Keratinocyte (primary cell): ENCODE results near the gene CASZ1. TPM values are rescaled to one million over a fixed set of nuclear protein-coding genes. Genes with fewer than 3 reads are reported as not detected.

Source experiments
- DNase-seq: peaks from one replicate; pipeline ENCODE4 v3.0.0-alpha.2; 2011; ENCODE audit warnings: low read depth, missing footprints, low spot score
- FAIRE-seq: peaks from 2 replicates; lab custom pipeline; 2011; peaks lifted over from hg19 to GRCh38; lab: Jason Lieb, UNC
- H2AFZ ChIP-seq: 2 replicates; pipeline ENCODE4 v1.6.0; 2012; ENCODE audit warnings: low read length, control low read depth, inconsistent platforms; ENCODE audit not compliant: control insufficient read depth
- H3K27ac ChIP-seq: 2 replicates; pipeline ENCODE4 v1.5.1; 2011; ENCODE audit warnings: low read length; ENCODE audit not compliant: control insufficient read depth, insufficient read depth
- H3K27me3 ChIP-seq: 3 replicates; pipeline ENCODE4 v1.6.0; 2011; ENCODE audit warnings: low read length; ENCODE audit not compliant: control insufficient read depth, insufficient read depth; ENCODE audit errors: extremely low read depth
- H3K36me3 ChIP-seq, 2 experiments: 2 replicates in 1 of 2; 3 replicates in 1 of 2; pipeline ENCODE4 v1.5.1; 2011; ENCODE audit warnings: low read length in 2 of 2, mild to moderate bottlenecking in 1 of 2; ENCODE audit not compliant: control insufficient read depth in 2 of 2, insufficient read depth in 2 of 2; ENCODE audit errors: extremely low read depth in 1 of 2
- H3K4me1 ChIP-seq: 3 replicates; pipeline ENCODE4 v1.5.1; 2011; ENCODE audit warnings: low read length; ENCODE audit not compliant: control insufficient read depth, insufficient read depth; ENCODE audit errors: extremely low read depth
- H3K4me2 ChIP-seq: 3 replicates; pipeline ENCODE4 v1.6.0; 2011; ENCODE audit warnings: low read depth, low read length; ENCODE audit not compliant: control insufficient read depth, insufficient read depth; ENCODE audit errors: extremely low read depth
- H3K4me3 ChIP-seq, 3 experiments: fragments of 200-600 bp in 1 of 3; sonication (generic) in 1 of 3; 2 replicates in 2 of 3; 3 replicates in 1 of 3; pipeline ENCODE4 v1.5.1; 2011 to 2016; ENCODE audit warnings: low read length in 3 of 3, mild to moderate bottlenecking in 3 of 3, control low read depth in 2 of 3, inconsistent platforms in 1 of 3, low read depth in 1 of 3, mixed read lengths in 1 of 3, mixed run types in 1 of 3, moderate library complexity in 1 of 3; ENCODE audit not compliant: control insufficient read depth in 2 of 3, insufficient read depth in 2 of 3; ENCODE audit errors: extremely low read depth in 1 of 3
- H3K79me2 ChIP-seq: 2 replicates; pipeline ENCODE4 v1.6.0; 2012; ENCODE audit warnings: low read length; ENCODE audit not compliant: control insufficient read depth, insufficient read depth
- H3K9ac ChIP-seq: 3 replicates; pipeline ENCODE4 v1.6.0; 2011; ENCODE audit warnings: low read length; ENCODE audit not compliant: control insufficient read depth, insufficient read depth; ENCODE audit errors: extremely low read depth
- H3K9me1 ChIP-seq: 3 replicates; pipeline ENCODE4 v1.6.0; 2011; ENCODE audit warnings: low read length; ENCODE audit not compliant: control insufficient read depth, insufficient read depth; ENCODE audit errors: extremely low read depth
- H3K9me3 ChIP-seq: 2 replicates; pipeline ENCODE4 v1.5.1; 2012; ENCODE audit warnings: low read depth, low read length; ENCODE audit not compliant: control insufficient read depth
- H4K20me1 ChIP-seq: 3 replicates; pipeline ENCODE4 v1.6.0; 2011; ENCODE audit warnings: low read length; ENCODE audit not compliant: control insufficient read depth, insufficient read depth; ENCODE audit errors: extremely low read depth
- CTCF ChIP-seq, 3 experiments: IDR thresholded peaks in 1 of 3; conservative IDR thresholded peaks in 1 of 3; optimal IDR thresholded peaks in 1 of 3; 2 replicates in 2 of 3; 3 replicates in 1 of 3; pipeline versions ENCODE3 to v1.5.1; 2011; ENCODE audit warnings: low read length in 3 of 3, mild to moderate bottlenecking in 3 of 3, moderate library complexity in 2 of 3, control low read depth in 1 of 3, inconsistent platforms in 1 of 3; ENCODE audit not compliant: insufficient read depth in 2 of 3; ENCODE audit errors: extremely low read depth in 1 of 3
- EZH2 ChIP-seq: IDR thresholded peaks from one replicate; pipeline ENCODE4 v1.6.1; 2012; ENCODE audit warnings: inconsistent platforms, mild to moderate bottlenecking, low read length, moderate library complexity
- dilution Hi-C: fragments of 300-500 bp; cut with MboI; formaldehyde crosslinking; loops from one replicate; pipeline ENCODE4 v1.7.0; 2020; ENCODE audit warnings: low sequenced_read_pairs; ENCODE audit not compliant: extremely low pct_ligation_motif_present
- polyA plus RNA-seq, 5 experiments: library from polyadenylated mRNA; depleted of rRNA in 3 of 5; stranded (reverse) in 3 of 5; stranded (forward) in 1 of 5; unstranded in 1 of 5; fragments of >200 nt; gene quantifications; 1 replicate in 1 of 5; 2 replicates in 3 of 5; 3 replicates in 1 of 5; pipeline versions ENCODE4 v1.2.1 to v1.2.3, GENCODE V29; 2011 to 2012; ENCODE audit warnings: missing spikeins in 2 of 5, low read depth in 1 of 5, low replicate concordance in 1 of 5

The CASZ1 gene
- polyA plus RNA-seq, 1 donor (not counting 4 experiments of a cell fraction or from before 2014, with no cell fraction given): 2.8 TPM

GRCh38 chr1:10751160-10751559, 45.3 kb downstream of the CASZ1 start:
- no peaks in the 10 kb centered on the region for H3K79me2 ChIP-seq
- H3K4me3 ChIP-seq: no peak overlapping the region
- no peak overlapping the region for H3K27ac ChIP-seq
- H3K9ac ChIP-seq: no peak overlapping the region
- no peak for TF ChIP-seq CTCF (optimal IDR thresholded peaks at IDR 0.05 in 1 of 3, IDR thresholded peaks at IDR 0.05 in 1 of 3, conservative IDR thresholded peaks at IDR 0.05 in 1 of 3; ENCODE audit: extremely low read depth in 1 of 3, insufficient read depth in 2 of 3, low read length in 3 of 3)
- no peak for TF ChIP-seq EZH2
- no peak overlapping the region for H2AFZ ChIP-seq
- H3K4me2 ChIP-seq: no peak overlapping the region
- dilution Hi-C loops: no loop called here
- H3K4me1 ChIP-seq: peaks cover 6% of the 10 kb centered on the region
- DNase-seq: no peak
- no peaks in the 10 kb centered on the region for H4K20me1 ChIP-seq
- no peaks in the 10 kb centered on the region for H3K27me3 ChIP-seq
- peaks cover 0 to 3% of the 10 kb centered on the region in 2 experiments for H3K36me3 ChIP-seq
- H3K9me1 ChIP-seq: no peaks in the 10 kb centered on the region
- FAIRE-seq: no peak
- H3K9me3 ChIP-seq: no peaks in the 10 kb centered on the region

GRCh38 chr1:10745886-10746455, 50.5 kb downstream of the CASZ1 start:
- Histone ChIP-seq H3K4me1 (peaks cover 14% of the 10 kb centered on the region), H4K20me1 (no peaks in the 10 kb centered on the region), H3K9me1 (no peaks in the 10 kb centered on the region), H3K36me3 (peaks cover 0 to 1% of the 10 kb centered on the region in 2 experiments), H3K27me3 (no peaks in the 10 kb centered on the region), H3K9me3 (no peaks in the 10 kb centered on the region), H3K4me2 (peak overlapping the region; percentile 70), H2AFZ (no peak overlapping the region), H3K27ac (no peak overlapping the region), H3K4me3 (peak overlapping the region in 2 of 3 experiments; percentile 21 to 41), H3K79me2 (no peaks in the 10 kb centered on the region), H3K9ac (no peak overlapping the region)
- dilution Hi-C loops: no loop called here
- DNase-seq: no peak
- no peak for TF ChIP-seq EZH2
- no peak for TF ChIP-seq CTCF (optimal IDR thresholded peaks at IDR 0.05 in 1 of 3, IDR thresholded peaks at IDR 0.05 in 1 of 3, conservative IDR thresholded peaks at IDR 0.05 in 1 of 3; ENCODE audit: extremely low read depth in 1 of 3, insufficient read depth in 2 of 3, low read length in 3 of 3)
- FAIRE-seq: no peak
